T47D (cell line): Measurements from ENCODE around the gene LTC4S.
"Not testable (repeated sequence)": the region's sequence is repeated elsewhere in the genome, so short reads cannot be mapped to it uniquely, and the experiment has no call there.

Source experiments
- DNase-seq, 2 experiments: peaks; one replicate each; pipeline versions ENCODE4 v3.0.0 to v3.0.0-alpha.2; 2011 to 2012; ENCODE audit warnings: low read depth in 1 of 2, low spot score in 1 of 2
- JUND ChIP-seq: IDR thresholded peaks from 2 replicates; pipeline ENCODE4 v1.6.1; 2012; ENCODE audit warnings: low read depth
- in situ Hi-C: cut with HindIII; loops from 2 replicates; pipeline ENCODE4 v1.10.0; 2016; ENCODE audit warnings: low sequenced_read_pairs, low pct_unique_long_range_greater_than_20kb

The LTC4S gene

GRCh38 chr5:179774442-179774841 is 19.3 kb upstream of the LTC4S start:
- no peak for TF ChIP-seq JUND
- in situ Hi-C loops, result no loop called here
- DNase-seq, result no peak

- TF ChIP-seq JUND, result no peak
- no peak for DNase-seq
- in situ Hi-C loops, result no loop called here
Observed at GRCh38 chr5:179776411-179776938, 17.3 kb upstream of the LTC4S start.

GRCh38 chr5:179777456-179777855 is 16.3 kb upstream of the LTC4S start:
- no peak for TF ChIP-seq JUND
- in situ Hi-C loops, result no loop called here
- no peak for DNase-seq

GRCh38 chr5:179777909-179778308 is 15.9 kb upstream of the LTC4S start:
- no peak for TF ChIP-seq JUND
- in situ Hi-C loops, result no loop called here

GRCh38 chr5:179778591-179778990 is 15.2 kb upstream of the LTC4S start:
- DNase-seq, result no peak
- in situ Hi-C loops, result no loop called here
- TF ChIP-seq JUND, result no peak

More at GRCh38 chr5:179777909-179778308, 15.9 kb upstream of the LTC4S start:
- peak; percentile 45 to 51 for DNase-seq

GRCh38 chr5:179779826-179780225 is 14.0 kb upstream of the LTC4S start:
- no peak for TF ChIP-seq JUND
- in situ Hi-C loops, result no loop called here
- no peak for DNase-seq

- DNase-seq, result no peak
- no peak for TF ChIP-seq JUND
- in situ Hi-C loops, result no loop called here
Observed at GRCh38 chr5:179780362-179780761, 13.4 kb upstream of the LTC4S start.

DNA sequence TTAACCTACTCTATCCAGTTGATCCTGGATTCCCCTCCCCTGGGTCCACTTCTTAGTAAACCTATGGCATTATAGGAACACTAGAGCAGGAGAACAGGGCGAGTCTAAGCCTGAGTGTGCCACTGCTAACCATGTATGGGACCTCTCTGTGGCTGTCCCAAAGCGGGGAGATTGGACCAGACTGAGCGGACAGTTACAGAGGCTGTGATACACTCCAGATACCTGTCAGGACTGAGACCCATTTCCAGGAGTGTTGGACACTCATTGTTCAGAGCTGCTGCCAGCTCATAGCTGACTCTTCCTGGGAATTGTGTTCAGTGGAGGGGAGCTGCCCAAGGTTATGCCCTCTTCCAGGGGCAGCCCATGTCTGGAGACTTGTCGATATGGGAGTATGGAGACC is 11.9 kb upstream of the LTC4S start:
- no peak for TF ChIP-seq JUND
- no peak for DNase-seq
- in situ Hi-C loops, result no loop called here

GRCh38 chr5:179783128-179783527 is 10.7 kb upstream of the LTC4S start:
- in situ Hi-C loops, result no loop called here
- TF ChIP-seq JUND, result no peak
- DNase-seq, result no peak

DNA sequence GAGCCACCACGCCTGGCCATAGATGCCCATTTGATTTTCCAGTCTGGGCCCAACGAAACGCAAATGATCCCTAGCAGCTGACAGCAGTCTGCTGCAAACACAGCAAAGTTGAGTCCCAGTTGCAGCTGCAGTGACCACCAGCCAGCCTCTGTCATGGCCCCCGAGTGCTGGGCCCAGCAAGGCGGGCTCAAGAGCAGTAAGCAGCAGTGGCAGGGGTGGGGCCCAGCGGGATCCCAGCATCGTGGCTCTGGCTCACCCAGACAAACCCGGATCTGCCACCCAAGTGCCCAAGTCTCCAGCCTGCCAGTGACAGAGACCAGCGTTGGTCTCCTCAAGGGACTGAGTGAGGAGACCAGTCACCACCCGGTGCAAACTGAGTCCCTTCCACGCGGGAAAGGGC is 6.9 kb upstream of the LTC4S start:
- TF ChIP-seq JUND, result no peak
- DNase-seq, result no peak
- in situ Hi-C loops, result no loop called here

DNA sequence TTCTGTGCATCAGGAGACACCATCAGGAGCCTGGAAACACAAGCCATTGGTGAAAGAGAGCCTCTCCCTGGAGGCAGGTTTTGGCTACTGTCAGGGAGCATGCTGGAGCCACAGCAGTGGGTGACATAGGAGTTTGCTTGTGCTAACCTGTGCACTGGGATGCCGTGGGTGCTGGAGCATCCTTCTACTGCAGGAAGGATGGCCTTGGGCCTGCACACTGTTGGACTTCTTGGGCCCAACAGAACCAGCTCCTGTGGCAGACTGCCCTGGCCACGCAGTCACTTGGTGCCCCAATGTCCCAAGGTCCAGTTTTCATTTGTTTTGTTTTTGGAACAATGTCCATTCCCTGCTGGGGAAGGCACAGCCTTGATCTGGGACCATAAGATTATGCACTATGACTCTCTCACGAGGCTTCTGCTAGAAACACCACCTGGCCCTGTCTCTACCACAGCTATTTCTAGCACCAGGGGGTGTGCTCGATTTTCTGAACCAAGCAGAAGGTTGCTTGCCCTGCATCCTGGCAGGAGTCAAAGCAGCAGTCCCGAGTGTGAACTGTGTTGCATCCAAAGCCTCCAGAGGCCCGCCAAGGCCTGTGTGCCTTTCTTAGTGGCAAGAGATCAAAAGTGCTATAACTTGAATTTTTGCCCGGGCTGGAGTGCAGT is 5.5 kb upstream of the LTC4S start:
- TF ChIP-seq JUND, result no peak
- no peak for DNase-seq
- in situ Hi-C loops, result no loop called here

- DNase-seq, in situ Hi-C loops: not testable (repeated sequence)
Observed at GRCh38 chr5:179789278-179789677, 4.5 kb upstream of the LTC4S start.

GRCh38 chr5:179791881-179792611 is 1.7 kb upstream of the LTC4S start:
- TF ChIP-seq JUND, result no peak
- in situ Hi-C loops, result no loop called here
- no peak for DNase-seq
